Prostate gland (tissue), 2 donors: ENCODE measurements around the gene ODAD3.

ENCODE experiments used
- CTCF ChIP-seq, 4 experiments: fragments of 200-600 bp in 2 of 4; fragments of 450-650 bp in 2 of 4; sonication (generic) in 2 of 4; IDR thresholded peaks; 1 replicate in 3 of 4; 2 replicates in 1 of 4; pipeline ENCODE4 v1.5.1; 2016 to 2019; ENCODE audit warnings: antibody characterized with exemption in 4 of 4, mild to moderate bottlenecking in 2 of 4, moderate library complexity in 2 of 4
- POLR2A ChIP-seq: fragments of 450-650 bp; IDR thresholded peaks from one replicate; pipeline ENCODE4 v1.6.1; 2016; ENCODE audit warnings: antibody characterized with exemption, mild to moderate bottlenecking
- POLR2AphosphoS5 ChIP-seq: sonication (generic); formaldehyde crosslinking; IDR thresholded peaks from one replicate; pipeline ENCODE4 v1.6.1; 2017; ENCODE audit warnings: antibody characterized with exemption

GRCh38 chr19:11373885-11374432 is 61.0 kb downstream of the ODAD3 start:
- TF ChIP-seq POLR2A (no peak), CTCF (IDR thresholded peaks at IDR 0.05) (no peak), POLR2AphosphoS5 (no peak)
